Loucy (cell line): ENCODE measurements around the gene TMCC2.

Experiments
- CTCF ChIP-seq: fragments of 200-600 bp; sonication (generic); conservative IDR thresholded peaks from 2 replicates; pipeline ENCODE4 v1.5.1; 2014; ENCODE audit warnings: mild to moderate bottlenecking, antibody characterized with exemption, low read length
- EZH2phosphoT487 ChIP-seq: fragments of 200-600 bp; IDR thresholded peaks from 2 replicates; pipeline ENCODE4 v1.6.1; 2018; ENCODE audit warnings: antibody characterized with exemption, mild to moderate bottlenecking, moderate library complexity, borderline replicate concordance

GRCh38 chr1:205240118-205240517 is 12.4 kb downstream of the TMCC2 start:
- TF ChIP-seq CTCF (no peak), EZH2phosphoT487 (no peak)
